Measurements from ENCODE around the gene TGM2.

TGM2 gene

DNA sequence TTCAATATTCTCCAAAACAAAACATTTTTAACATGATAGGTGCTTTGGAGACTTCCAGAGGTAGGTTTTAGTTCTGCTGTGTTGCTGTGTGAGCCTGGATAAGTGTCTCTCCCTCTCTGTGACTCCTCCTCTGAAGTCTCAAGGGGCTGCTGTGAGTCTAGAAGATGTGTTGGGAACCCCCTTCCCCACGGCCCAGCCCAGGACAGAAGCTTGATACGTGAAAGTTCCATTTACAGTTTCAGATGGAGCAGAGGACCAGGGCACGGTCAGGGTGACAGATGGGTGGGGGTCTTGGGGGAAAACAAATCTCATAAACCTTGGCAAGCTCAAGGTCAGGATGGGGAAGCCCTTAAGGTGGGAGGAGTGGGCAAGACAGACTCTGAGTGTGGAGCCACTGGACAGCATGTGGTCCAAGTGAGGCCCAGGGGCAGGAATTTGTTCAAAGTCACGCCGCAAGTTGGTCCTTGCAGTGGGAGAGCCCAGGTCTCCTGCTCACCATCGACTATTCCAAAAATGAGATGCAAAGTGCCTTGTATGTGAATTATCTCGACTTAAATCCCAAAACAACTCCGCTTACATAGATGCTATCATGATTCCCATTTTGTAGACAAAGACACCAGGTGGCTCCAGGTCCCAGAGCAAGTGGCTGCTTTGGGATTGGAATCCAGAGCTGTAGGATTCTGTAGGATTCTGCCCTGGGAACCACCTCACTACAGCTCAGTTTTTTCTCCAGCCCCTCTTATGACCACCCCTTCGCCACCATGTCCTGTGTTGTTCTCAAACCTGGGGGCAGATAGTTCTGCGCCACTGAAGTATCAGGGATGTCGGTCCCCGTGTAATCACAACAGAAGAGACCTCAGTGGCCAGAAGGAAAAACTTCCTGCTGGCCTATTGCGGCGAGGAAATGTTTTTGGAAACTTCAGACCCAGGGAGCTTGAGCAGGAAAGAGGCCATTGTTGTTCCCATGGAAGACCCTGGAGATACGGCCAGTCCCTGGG, 1.9 kb downstream of the TGM2 start:
- no peak for DNase-seq (ENCODE audit: insufficient read length, low spot score)
- peak; percentile 16 for FAIRE-seq

DNA sequence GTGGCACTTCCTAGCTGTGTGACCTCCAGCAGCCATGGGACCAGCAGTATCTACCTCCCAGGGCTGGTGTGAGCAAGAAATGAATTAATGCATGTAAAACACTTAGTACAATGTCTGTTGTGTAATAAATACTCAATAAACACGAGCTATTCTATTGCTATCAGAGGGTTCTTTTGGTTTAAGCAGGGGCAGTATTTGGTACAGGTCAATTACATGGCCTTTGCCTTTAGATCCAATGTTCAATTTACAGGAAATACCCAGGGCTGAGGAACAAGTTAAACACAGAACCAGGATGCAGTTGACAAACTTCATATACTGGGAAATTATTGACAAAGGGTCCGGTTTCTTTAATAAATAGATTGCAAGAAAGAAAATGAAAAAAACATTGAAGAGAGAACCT, 2.9 kb downstream of the TGM2 start:
- FAIRE-seq (peak; percentile 70), DNase-seq (ENCODE audit: insufficient read length, low spot score) (no peak)

DNA sequence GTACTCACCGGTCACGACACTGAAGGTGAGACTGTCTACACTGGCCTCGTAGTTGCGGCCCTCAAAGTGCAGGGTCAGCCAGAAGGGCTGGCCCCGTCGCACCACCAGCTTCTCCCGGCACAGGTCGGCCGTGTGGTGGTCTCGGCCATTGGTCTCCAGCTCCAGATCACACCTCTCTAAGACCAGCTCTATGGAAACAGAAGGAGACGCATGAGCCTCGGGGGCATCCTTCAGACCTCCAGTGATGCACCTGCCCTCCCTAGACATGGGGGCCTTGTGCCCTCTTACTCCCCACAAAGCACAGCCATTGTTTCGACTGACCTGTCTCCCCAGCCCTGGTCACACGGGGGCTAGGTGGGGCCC, 3.7 kb downstream of the TGM2 start:
- DNase-seq (ENCODE audit: insufficient read length, low spot score) = no peak
- FAIRE-seq = peak; percentile 63

DNA sequence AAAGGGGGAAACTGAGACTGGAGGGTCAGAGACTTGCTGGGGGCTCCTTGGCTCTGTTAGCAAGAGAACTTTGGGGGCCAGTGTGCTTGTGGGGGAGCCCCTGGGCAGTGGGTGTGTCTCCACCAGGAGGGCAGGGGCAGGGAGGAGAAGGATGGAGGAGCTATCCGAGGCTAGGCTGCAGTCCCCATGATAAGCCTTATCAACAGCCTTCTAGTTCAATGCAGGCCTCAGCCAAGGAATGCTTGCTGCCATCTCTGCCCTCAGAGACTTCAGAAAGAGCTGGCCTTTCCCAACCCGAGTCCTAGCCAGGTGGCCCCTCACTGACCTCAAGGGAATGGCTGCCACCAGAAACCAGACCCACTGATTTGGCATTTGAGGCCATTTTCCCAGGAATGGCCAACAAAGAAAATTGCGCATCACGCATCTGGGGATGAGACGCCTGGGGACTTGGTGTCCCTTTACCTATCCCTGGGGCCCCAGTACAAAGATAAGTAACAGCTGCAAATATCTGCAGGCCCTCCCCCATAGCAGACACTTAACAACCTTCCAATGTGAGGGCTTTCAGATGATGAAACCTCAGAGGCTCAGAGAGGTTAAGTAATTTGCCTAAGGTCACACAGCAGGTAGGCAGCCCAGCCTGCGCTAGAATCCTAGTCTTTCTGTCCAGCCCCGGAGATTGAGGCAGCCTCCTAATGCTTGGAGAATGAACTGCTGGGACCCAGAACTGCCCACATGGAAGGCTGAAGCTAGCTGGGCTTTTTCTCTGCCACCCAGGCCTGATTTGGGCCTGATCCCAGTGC, 4.9 kb downstream of the TGM2 start:
- FAIRE-seq (peak; percentile 48), DNase-seq (ENCODE audit: insufficient read length, low spot score) (no peak)

DNA sequence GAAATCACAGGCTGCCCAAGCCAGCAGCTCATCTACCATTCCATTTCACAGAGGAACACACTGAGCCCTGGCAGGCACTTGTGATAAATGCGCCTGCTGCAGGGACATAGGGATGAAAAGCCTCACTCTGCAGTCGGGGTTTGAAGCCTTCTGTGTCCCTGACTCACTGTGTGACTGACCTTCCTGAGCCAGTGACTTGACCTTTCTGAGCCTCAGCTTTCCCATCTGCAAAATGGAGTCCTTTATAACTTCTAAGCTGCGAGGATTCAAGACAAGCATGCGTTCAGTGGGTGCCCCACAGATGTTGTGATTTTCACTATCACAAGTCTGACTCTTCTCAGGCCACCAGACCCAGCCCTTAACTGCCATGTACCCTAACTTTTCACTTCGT, 5.5 kb downstream of the TGM2 start:
- DNase-seq (ENCODE audit: insufficient read length, low spot score) = no peak
- FAIRE-seq = peak; percentile 4

DNA sequence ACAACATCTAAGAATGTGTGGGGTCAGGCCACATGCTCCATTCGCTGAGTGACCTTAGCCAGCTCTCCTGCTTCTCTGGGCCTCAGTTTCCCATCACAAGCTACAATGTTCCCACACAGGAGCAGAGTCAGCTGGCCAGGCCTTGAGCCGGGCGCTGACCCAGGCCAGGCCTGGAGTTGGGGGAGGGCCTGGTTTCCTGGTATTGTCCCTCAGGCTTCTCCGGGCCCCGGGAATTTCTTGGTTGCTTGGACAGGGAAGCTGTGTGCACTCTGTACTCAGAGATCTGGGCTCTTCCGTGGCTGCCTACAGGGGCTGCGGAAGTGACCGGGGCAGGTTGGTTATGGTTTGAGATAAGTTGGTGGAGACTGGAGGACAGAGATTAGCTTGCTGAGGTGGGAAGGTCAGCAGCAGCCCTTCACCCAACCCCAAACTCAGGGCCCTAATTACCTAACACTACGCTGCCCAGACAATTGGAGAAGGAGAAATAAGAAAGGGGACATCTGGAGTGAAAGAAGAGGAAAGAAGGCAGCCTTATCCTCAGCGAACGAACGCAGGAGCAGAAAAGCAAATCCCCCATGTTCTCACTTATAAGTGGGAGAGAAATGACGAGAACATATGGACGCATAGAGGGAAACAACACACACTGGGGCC, 6.2 kb downstream of the TGM2 start:
- FAIRE-seq = peak; percentile 52
- no peak for DNase-seq (ENCODE audit: insufficient read length, low spot score)

DNA sequence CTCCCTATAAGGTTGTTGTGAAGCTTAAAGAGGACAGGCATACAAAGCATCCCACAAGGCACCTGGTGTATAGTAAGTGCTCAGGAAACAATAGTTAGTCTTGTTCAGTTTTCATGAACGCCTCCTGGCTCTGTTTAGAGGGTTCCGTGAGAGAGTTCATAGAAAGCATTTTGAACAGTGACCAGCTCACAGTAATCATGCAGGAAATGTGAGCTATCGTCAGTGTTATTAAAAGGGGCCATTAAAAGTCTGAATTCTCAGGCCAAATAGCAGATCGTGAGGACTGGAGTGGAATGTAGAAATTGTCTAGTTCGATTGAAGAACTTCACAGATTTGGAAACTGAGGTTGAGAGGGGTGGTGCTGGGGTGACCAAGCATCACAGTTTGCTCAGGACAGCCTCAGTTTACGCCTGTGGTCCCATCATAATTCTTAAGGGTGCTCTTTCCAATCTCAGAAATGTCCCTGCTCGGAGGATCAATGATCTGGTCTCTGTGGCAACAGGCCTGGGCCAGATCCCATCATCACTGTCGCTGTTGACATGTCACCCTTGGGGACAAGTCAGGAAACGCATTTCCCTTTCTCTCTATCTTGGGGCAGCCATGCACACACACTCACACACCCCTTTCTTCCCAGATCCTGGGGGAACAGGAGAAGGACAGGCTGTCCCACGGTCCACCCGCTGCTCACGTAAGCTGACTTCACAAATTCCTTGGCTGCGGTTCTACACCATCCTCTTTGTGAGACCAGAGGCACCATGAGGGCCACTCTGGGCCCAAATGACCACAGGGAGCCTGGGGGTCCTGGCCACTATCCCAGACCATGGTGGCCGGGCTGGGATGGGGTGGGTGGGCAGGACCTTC, 7.2 kb downstream of the TGM2 start:
- DNase-seq (ENCODE audit: insufficient read length, low spot score) = no peak
- FAIRE-seq = peak; percentile 38

DNA sequence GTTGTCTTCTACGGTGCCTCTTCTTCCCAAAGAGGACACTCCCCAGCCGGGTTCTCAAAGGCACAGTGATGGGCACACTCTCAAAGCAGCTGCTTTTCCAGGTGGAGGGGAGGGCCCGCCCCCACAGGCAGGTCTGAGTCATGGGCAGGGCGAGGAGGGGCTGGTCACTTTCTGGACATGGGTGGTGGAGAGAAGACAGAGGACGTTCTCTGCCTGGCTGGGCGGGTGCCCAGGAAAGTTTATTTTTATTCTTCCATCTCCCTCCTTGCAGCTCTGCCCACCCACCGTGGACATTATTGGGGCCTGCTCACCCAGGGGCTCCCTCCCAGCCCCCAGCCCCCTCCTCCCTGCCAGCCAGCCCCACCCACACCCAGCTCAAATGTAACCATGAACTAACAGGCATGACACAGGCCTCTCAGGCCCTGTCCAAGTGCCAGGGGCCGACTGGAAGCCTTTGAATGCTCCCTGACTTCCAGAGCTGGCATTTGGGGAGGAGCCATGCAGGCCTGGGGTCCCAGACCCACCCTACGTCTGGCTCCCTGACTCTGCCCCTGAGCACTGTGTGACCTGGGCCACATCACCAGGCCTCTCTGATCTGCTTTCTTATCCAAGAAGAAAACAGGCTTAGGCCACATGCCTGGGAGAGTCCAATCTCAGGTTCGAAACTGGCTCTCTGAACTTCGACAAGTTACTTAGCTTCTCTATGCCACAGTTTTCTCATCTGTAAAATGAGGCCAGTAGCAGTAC, 8.0 kb downstream of the TGM2 start:
- DNase-seq (ENCODE audit: insufficient read length, low spot score) (no peak), FAIRE-seq (peak; percentile 48)

DNA sequence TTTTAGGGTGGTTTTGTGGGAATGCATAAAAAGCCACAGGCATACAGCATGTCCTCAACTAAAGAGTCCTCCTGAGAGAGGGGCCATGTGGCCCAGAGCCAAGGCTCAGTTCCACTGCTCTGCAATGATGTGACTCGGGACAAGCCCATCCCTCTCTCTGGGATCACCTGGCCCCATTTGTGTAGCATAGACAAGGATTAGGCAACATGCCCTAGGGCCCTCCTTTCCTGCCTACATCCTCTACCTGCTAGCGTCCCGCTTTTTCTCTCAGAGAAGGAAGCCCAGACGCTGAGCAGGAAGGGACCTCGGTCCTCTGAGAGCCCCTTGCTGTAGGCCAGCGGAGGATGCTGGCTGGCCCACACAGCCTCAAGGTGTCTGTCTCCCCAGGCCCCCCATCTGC, 8.8 kb downstream of the TGM2 start:
- FAIRE-seq (no peak), DNase-seq (ENCODE audit: insufficient read length, low spot score) (no peak)

DNA sequence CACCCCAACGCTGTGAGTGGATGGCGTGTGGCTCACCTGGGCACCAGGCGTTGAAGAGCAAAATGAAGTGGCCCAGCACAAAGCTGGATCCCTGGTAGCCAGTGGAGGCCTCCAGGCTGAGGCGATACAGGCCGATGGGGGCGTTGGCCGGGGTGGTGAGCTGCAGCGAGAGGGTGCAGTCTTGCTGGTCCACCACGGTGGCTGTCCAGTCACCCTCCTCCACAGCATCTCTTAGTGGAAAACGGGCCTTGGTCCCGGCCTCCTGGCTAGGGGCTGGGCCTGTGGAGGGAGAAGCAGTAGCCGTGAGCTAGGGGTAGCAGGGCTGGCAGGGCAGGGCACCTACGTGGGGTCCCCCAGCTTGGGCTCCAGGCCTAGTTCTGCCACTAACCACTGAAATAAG, 9.3 kb downstream of the TGM2 start:
- DNase-seq (ENCODE audit: insufficient read length, low spot score) = no peak
- FAIRE-seq = peak; percentile 36

DNA sequence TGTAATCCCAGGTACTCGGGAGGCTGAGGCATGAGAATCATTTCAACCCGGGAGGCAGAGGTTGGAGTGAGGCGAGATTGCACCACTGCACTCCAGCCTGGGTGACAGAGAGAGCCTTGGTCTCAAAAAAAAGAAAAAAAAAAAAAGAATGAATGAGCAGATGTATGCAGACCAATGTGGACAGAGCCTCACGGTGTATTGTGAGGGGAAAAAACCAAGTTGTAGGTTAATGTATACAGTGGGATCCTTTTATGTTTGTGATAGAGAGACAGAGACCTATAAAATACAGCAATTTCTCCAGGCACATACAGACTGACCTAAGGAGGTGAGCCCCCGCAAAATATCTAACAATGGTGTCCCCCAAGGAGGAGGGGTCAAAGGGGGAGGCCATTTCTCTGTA, 11.7 kb downstream of the TGM2 start:
- FAIRE-seq = no peak
- no peak for DNase-seq (ENCODE audit: insufficient read length, low spot score)

DNA sequence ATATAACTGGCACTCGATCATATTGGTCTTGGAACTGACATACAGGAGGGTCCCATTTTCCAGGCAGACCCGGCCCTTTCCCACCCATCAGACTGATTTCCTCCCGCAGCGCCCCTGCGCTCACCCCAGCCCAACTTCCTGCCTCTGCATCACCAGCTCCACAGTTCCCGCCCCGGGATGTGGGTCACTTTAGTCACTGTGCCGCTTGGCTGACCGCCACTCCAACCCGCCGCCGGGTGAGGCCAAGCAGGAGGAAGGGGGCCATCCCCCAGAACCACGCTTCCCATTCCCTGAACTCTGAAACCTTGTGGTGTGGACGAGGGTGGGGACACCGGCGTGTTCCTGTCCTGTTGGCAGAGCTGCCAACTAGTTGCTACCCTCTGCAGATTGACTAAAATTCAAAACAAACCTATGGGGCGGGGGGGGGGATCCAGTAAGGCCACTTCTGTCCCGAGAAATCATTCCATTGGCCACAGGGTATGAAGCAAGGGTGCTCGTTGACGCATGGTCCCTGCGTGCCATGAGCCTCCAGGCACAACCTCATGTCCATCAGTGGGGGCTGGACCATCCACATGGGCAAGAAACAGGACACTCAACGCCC, 12.3 kb downstream of the TGM2 start:
- DNase-seq (ENCODE audit: insufficient read length, low spot score) = peak; percentile 91
- peak; percentile 97 for FAIRE-seq

DNA sequence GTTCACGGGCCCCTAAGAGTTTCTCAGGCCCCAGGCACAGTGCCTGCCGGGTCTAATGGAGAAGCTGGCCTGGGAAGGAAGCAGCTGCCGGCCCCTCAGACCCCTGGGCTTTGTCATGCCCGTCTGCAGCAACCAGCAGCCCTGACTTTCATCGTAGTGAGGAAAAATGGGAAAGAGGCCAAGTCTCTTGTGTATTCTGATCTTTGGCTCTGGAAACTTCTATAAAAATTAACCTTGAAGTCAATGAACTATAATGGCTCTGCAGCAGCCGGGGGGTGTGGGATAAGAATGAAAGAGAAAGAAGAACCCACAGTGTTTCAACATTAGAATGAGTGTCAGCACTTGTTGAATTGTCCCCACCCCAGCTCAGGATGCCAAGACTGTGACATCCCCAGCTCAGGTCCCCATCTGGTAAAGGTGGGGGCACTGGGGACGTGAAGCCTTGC, 12.9 kb downstream of the TGM2 start:
- no peak for FAIRE-seq
- DNase-seq (ENCODE audit: insufficient read length, low spot score) = peak; percentile 67

DNA sequence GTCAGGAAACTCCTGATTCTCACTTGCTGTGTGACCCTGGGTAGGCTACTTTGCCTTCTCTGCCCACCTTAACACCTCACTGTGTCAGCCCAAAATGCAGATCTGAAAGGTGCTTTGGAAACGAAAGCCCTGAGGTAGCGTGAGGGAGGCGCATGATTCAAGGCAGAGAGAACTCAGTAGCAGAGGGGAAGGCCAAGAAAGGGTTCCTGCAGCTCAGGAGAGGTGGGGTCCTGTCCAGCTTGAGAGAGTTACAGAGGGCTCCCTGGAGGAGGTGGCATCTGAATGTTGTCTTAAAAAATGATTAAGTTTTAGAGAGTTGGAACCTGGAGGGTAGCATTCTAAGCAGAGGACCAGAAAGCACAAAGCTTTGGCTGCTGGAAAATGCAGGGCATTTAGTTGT, 13.6 kb downstream of the TGM2 start:
- no peak for DNase-seq (ENCODE audit: insufficient read length, low spot score)
- peak; percentile 44 for FAIRE-seq

DNA sequence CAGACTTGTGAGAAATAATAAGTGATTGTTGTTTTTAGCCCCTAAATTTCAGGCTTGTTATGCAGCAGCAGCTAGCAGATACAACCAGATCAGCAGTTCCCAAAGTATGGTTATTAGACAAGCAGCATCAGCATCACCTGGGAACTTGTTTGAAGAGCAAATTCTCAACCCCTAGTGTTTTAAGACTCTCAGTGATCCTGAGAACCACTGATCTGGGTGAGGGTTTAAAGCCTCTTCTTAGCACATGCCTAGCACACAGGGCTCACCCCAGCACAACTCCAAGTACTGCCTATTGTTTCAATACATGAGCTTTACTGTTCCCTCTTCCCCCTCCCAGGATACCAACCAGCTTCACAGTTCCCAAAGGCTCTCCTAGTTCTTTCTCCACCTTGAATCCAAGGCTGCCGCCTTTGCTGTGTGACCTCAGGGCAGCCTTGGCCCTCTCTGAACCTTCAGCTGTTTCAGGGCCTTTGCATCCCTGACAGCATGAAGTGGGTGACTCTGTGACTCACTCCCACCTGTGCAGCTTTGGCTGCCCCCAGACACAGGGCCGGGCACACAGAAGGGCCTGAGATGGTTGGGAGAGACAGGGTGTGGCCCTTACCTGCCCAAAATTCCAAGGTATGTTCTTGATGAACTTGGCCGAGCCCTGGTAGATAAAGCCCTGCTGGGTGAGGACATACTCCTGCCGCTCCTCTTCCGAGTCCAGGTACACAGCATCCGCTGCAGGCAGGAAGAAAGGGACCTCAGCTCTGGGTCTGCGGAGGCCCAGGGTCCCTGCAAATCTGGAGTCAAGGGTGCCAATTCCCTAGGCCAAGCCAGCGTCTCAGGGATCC, 14.5 kb downstream of the TGM2 start:
- DNase-seq (ENCODE audit: insufficient read length, low spot score) (no peak), FAIRE-seq (peak; percentile 81)

DNA sequence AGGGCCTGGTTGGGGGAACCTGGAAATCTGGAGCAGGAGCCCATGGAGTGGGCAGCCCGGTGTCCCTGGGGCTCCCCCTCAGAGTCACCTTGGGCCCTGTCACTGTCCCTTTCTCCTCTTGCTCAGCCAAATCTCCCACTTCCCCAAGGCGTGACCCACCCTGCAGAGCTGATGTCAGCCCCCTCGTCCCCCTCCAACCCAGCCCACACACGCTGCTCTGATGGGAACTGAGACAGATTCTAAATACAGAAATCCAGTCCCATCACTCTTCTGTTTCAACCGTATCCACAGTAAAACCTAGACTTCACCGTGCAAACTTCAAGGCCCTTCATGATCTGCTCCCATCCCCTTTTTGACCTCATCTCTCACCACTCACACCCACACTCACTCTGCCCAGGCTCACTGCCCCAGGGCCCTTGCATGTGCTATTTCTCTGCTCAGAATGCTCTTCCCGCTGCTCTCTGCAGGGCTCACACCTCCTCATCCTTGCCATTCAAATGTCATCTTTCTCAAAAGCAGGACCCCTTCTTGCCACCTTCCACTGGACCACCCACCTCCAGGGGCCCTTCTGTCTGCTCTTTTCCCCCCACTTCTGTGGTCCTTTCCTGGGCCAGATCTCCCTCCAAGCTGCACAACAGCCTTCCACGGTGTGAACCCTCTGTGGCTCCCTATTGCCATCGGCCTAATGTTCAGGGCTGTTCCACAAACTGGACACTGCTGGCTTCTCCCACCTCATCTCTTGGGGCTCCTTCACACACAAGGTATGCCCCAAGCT, 16.6 kb downstream of the TGM2 start:
- FAIRE-seq = peak; percentile 46
- no peak for DNase-seq (ENCODE audit: insufficient read length, low spot score)

DNA sequence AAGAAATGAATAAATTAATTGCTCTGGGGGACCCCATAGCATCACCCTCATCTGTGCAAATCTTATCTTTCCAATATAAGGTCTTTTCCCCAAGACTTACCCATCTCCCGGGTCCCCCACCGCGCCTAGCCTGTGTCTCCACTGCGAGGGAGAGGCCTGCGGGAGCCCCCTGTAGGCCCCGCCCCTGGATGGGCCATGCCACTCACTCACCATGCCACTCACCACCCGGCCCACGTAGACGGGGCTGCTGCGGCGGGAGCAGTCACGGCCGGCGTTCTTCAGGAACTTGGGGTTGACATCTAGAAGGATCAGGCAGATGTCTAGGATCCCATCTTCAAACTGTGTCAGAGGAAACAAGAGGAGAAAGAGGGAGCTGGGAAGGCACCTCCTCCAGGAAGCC, 17.3 kb downstream of the TGM2 start:
- no peak for FAIRE-seq
- no peak for DNase-seq (ENCODE audit: insufficient read length, low spot score)

DNA sequence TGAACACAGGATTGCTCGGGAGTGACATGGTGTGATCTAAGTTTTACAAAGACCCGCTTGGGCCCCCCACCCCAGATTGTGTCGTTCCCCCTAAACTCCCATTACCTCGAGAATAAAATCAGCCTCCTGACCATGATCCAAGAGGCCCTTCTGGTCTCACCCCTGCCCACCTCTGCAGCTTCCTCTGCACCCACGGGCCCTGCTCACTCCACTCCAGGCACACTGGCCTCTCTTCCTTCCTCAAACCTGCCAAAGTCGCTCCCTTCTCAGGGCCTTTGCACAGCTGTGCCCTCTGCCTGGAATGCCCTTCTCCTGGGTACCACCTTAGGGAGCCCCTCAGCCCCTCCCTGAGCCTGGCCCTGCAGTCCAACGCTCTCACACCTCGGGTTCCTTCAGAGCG, 17.9 kb downstream of the TGM2 start:
- DNase-seq (ENCODE audit: insufficient read length, low spot score) (no peak), FAIRE-seq (no peak)
